WERI-Rb-1 (cell line): ENCODE measurements around the gene DUSP9.
A peak's percentile ranks its signal among the peaks of the same experiment; 100 is the strongest.

ENCODE experiments used
- DNase-seq: peaks from one replicate; pipeline ENCODE4 v3.0.0-alpha.2; 2020
- H3K27ac ChIP-seq: fragments of 250-450 bp; sonication (Bioruptor Pico); 2 replicates; pipeline ENCODE4 v1.5.1; 2020; ENCODE audit warnings: mild to moderate bottlenecking, moderate library complexity
- H3K27me3 ChIP-seq: fragments of 250-450 bp; sonication (Bioruptor Pico); 2 replicates; pipeline ENCODE4 v1.5.1; 2021; ENCODE audit warnings: mild to moderate bottlenecking, low read depth, moderate library complexity; ENCODE audit not compliant: insufficient read depth, severe bottlenecking
- H3K36me3 ChIP-seq: fragments of 250-450 bp; sonication (Bioruptor Pico); 2 replicates; pipeline ENCODE4 v1.5.1; 2020; ENCODE audit warnings: mild to moderate bottlenecking, moderate library complexity
- H3K4me3 ChIP-seq: 2 replicates; pipeline ENCODE4 v1.5.1; 2011; ENCODE audit warnings: low read depth, mild to moderate bottlenecking, control low read depth, low read length
- H3K9me3 ChIP-seq: fragments of 250-450 bp; sonication (Bioruptor Pico); 2 replicates; pipeline ENCODE4 v1.5.1; 2021; ENCODE audit warnings: mild to moderate bottlenecking, moderate library complexity; ENCODE audit not compliant: severe bottlenecking
- TF ChIP-seq, protein P1 (sequence below): IDR thresholded peaks from 2 replicates; pipeline ENCODE4 v1.5.1; 2011; ENCODE audit warnings: low read depth, mild to moderate bottlenecking, control low read depth, inconsistent platforms, low read length

The DUSP9 gene

DNA sequence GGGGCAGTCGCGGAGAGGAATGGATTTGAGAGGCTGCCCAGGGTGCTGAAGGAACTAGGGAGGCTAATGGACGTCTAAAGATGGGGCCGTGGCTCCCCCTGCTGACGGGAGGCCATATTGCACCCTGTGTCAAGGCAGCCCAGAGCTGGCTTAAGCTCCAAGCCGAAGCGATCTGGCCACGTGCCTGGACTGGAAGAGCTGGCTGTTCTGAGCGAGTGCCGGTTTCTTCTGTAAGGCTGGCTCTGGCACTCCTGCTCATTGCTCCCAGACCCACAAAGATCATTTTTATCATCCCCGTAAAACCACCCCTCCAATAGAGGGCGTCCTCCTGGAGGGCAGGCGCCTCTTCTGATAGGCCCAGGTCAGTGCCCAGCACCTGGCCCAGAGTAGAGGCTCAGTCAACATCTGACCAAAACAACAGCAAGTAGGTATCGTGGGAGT, 21.0 kb downstream of the DUSP9 start:
- Histone ChIP-seq H3K9me3 (no peaks in the 10 kb centered on the region), H3K36me3 (peaks cover 12% of the 10 kb centered on the region), H3K4me3 (peak overlapping the region; percentile 32), H3K27me3 (peaks cover 21% of the 10 kb centered on the region), H3K27ac (peak overlapping the region; percentile 13; the same call in 1 of the 2 replicates)
- peak; percentile 94 for DNase-seq
- TF ChIP-seq, protein P1, sequence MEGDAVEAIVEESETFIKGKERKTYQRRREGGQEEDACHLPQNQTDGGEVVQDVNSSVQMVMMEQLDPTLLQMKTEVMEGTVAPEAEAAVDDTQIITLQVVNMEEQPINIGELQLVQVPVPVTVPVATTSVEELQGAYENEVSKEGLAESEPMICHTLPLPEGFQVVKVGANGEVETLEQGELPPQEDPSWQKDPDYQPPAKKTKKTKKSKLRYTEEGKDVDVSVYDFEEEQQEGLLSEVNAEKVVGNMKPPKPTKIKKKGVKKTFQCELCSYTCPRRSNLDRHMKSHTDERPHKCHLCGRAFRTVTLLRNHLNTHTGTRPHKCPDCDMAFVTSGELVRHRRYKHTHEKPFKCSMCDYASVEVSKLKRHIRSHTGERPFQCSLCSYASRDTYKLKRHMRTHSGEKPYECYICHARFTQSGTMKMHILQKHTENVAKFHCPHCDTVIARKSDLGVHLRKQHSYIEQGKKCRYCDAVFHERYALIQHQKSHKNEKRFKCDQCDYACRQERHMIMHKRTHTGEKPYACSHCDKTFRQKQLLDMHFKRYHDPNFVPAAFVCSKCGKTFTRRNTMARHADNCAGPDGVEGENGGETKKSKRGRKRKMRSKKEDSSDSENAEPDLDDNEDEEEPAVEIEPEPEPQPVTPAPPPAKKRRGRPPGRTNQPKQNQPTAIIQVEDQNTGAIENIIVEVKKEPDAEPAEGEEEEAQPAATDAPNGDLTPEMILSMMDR = peak; percentile 97

DNA sequence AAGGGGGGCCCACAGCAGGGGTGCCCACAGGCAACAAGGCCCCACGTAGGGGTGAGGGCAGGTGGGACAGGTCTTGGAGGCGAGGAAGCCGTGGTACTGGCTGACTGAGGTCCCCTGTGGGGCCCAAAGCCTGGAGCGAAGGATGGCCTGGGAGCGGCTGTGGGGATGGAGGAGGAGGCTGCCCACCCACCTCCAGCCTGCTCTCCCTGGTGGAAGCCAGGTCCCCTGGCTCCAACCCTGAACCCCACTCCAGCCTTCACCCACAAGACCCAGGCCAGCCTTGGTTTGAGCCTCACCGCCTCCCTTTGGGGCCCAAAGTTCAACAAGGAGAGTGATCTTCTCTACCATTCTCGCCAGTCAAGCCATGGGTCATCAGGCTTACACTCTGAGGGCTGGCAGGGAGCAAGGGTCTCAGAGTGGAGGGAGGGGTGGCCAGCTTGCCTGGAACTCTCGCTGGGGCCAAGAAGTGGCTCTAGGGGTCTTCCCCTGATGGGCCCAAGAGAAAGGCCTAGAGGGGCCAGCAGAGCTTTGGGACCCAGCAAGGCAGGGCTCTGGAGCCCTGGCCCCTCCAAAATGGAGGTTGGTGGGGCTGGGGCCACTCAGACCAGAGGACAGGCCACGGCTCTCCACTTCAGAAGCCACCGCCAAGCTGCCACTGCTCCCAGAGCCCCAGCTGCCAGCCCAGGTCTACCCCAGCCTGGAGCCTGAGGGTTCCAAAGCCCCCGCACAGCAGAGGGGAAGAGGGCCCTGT, 21.6 kb downstream of the DUSP9 start:
- H3K36me3 ChIP-seq = peaks cover 12% of the 10 kb centered on the region
- peak overlapping the region; percentile 21; the same call in 1 of the 2 replicates for H3K27ac ChIP-seq
- DNase-seq = no peak
- H3K27me3 ChIP-seq = peaks cover 21% of the 10 kb centered on the region
- TF ChIP-seq, protein P1 = no peak
- H3K4me3 ChIP-seq = no peak overlapping the region
- H3K9me3 ChIP-seq = no peaks in the 10 kb centered on the region

DNA sequence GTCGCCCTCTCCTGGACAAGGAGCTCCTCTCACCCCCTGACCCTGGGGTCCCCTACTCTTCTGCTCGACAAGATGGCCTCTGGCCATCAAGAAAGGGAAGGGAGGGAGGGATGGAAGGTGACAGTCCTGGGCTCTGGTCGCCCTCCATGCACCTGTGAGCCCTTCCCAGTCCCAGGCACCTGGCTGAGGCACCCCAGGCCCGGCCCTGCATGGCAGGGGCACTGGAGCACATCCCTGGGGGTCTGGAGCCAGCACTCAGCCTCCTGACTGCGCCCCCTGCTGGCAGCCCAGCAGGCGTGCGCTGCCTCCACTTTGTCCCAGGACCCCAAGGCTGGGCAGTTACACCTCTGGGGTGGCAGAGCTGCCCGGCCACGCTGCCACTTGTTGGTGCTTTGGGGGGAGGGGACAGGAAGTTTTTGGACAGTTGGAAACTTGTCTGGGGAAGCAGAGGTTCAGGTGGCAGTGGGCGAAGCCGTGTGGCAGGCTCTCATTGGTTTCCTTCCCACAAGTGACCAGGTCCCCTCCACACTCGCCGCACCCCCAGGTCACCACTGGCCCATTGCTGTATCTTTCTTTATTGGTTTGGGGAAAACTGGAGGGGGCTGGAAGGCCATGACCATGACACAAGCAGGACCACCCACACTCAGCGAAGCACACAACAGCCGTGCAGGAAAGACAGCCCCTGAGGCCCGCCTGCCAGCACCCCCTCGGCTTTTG, 22.3 kb downstream of the DUSP9 start:
- Histone ChIP-seq H3K9me3 (no peaks in the 10 kb centered on the region), H3K36me3 (peaks cover 12% of the 10 kb centered on the region), H3K27ac (no peak overlapping the region), H3K4me3 (no peak overlapping the region), H3K27me3 (peaks cover 26% of the 10 kb centered on the region)
- peak; percentile 66 for DNase-seq
- TF ChIP-seq, protein P1 = peak; percentile 98

DNA sequence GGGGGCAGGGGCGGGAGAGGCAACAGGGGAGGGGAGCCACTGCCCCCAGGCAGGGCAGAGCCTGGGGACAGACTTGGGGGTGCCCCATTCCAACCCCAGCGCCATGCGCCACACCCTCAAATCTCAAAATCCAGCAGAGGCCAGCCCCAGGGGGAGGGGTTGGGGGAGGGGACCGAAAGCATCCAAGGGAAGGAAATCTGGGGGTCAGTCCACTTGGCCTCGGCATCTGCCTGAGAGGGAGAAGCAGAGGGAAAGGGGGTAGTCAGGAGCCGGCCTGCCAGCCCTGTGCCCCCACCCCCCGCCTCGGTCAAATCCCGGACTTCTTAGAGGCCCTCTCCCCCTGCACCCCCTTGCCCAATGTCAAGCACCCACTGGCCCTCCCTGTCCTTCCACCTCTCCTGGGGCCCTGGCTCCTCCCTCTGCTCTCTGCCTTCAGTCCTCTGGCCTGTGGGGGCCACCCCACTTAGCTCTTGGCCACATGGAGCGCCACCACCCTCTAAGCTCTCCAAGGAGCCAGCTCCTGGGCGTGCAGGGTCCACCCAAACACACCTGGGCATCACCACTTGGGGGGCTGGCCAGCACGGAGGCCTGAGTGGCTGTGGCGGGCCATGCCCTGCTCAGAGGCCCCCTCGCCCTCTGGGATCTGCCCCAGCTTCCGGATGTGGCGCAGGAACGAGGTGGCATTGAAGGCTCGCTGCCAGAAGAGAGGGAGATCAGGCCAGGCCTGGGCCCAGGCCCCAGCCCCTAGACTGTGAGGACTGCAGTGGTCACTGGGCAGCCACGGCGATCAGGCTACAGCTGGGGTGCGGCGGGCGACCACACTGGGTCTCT, 23.1 kb downstream of the DUSP9 start:
- H3K36me3 ChIP-seq = peaks cover 12% of the 10 kb centered on the region
- peaks cover 31% of the 10 kb centered on the region for H3K27me3 ChIP-seq
- DNase-seq = no peak
- TF ChIP-seq, protein P1 = no peak
- H3K4me3 ChIP-seq = no peak overlapping the region
- no peaks in the 10 kb centered on the region for H3K9me3 ChIP-seq
- H3K27ac ChIP-seq = no peak overlapping the region

DNA sequence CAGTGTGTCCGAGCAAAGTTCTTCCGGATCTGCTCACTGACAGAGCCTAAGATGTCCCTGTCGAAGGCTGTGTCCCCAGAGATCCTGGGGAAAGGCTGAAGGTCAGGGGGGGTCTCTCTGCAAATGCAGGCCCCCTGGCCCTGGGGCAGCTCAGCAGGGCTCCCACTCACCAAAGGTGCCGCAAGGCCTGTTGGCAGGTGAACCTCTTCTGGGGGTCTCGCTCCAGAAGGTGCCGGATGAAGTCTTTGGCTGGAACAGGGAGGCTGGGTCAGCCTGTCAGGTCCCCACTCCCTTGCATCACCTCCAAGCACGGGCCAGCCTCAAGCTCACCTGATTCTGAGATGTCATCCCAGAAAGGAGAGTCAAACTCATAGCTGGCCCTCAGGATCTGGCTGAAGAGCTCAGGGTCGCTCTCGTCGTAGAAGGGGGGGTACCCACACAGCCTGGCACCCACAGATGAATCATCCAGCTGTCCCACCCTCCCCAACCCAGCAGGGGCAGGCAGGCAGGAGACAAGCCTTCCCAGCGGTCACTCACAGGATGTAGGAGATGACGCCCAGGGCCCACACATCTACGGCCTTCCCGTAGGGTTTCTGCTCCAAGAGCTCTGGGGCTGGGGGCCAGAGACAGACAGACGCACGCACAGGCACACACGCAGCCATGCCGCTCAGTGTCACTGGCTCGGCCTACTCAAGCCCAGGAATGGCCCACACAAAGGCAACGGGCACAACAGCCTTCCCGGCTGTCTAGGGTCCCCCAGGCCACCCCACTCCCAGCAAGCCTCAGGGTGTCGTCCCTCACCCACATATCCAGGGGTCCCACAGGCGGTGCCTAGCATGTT, 24.0 kb downstream of the DUSP9 start:
- H3K27ac ChIP-seq = no peak overlapping the region
- no peak overlapping the region for H3K4me3 ChIP-seq
- H3K36me3 ChIP-seq = peaks cover 12% of the 10 kb centered on the region
- TF ChIP-seq, protein P1 = no peak
- H3K9me3 ChIP-seq = no peaks in the 10 kb centered on the region
- no peak for DNase-seq
- peaks cover 31% of the 10 kb centered on the region for H3K27me3 ChIP-seq
